HL-60/S4 (cell line): Measurements from ENCODE around the gene YOD1.

Experiments used
- in situ Hi-C: fragments of 300-500 bp; cut with MboI; formaldehyde crosslinking; loops from 2 replicates; pipeline ENCODE4 v1.14.3; 2022; ENCODE audit warnings: low sequenced_read_pairs

Gene YOD1

GRCh38 chr1:207051191-207051943 lies at the start of gene YOD1:
Gene YOD1, minus strand, starts transcription at chr1:207051208. Its CDS starts 178 bp downstream, at chr1:207051030.
- in situ Hi-C loops: no loop called here

- in situ Hi-C loops: no loop called here
Observed at GRCh38 chr1:207097871-207098324, 46.9 kb upstream of the YOD1 start.

GRCh38 chr1:207093944-207094343 lies 42.9 kb upstream of the YOD1 start:
- in situ Hi-C loops: no loop called here

- in situ Hi-C loops: no loop called here
Observed at GRCh38 chr1:207091200-207091908, 40.3 kb upstream of the YOD1 start.

GRCh38 chr1:207089627-207090355 lies 38.8 kb upstream of the YOD1 start:
- in situ Hi-C loops: loop anchor here (10.0 kb wide), 1 partner anchor 315 kb away; no protein-coding TSS in a partner anchor

- in situ Hi-C loops: loop anchor here (10.0 kb wide), 1 partner anchor 316 kb away; no protein-coding TSS in a partner anchor
Observed at GRCh38 chr1:207088701-207089626, 38.0 kb upstream of the YOD1 start, which contains the start of gene C4BPB. Gene C4BPB, plus strand, starts transcription at chr1:207088860. Its CDS starts 672 bp downstream, at chr1:207089532.

GRCh38 chr1:207088161-207088560 lies 37.2 kb upstream of the YOD1 start:
- in situ Hi-C loops: loop anchor here (10.0 kb wide), 1 partner anchor 317 kb away; no protein-coding TSS in a partner anchor

- in situ Hi-C loops: loop anchor here (10.0 kb wide), 1 partner anchor 319 kb away; no protein-coding TSS in a partner anchor
Observed at GRCh38 chr1:207085887-207086286, 34.9 kb upstream of the YOD1 start.

- in situ Hi-C loops: loop anchor here (10.0 kb wide), 1 partner anchor 320 kb away; no protein-coding TSS in a partner anchor
Observed at GRCh38 chr1:207084701-207085180, 33.7 kb upstream of the YOD1 start.

- in situ Hi-C loops: loop anchor here (10.0 kb wide), 1 partner anchor 321 kb away; no protein-coding TSS in a partner anchor
Observed at GRCh38 chr1:207084232-207084631, 33.2 kb upstream of the YOD1 start.

GRCh38 chr1:207081806-207082205 lies 30.8 kb upstream of the YOD1 start:
- in situ Hi-C loops: loop anchor here (10.0 kb wide), 1 partner anchor 323 kb away; no protein-coding TSS in a partner anchor

GRCh38 chr1:207081088-207081487 lies 30.1 kb upstream of the YOD1 start:
- in situ Hi-C loops: loop anchor here (10.0 kb wide), 1 partner anchor 324 kb away; no protein-coding TSS in a partner anchor

GRCh38 chr1:207079706-207080241 lies 28.8 kb upstream of the YOD1 start:
- in situ Hi-C loops: loop anchor here (10.0 kb wide), 2 partner anchors 145 to 325 kb away; no protein-coding TSS in a partner anchor

GRCh38 chr1:207078578-207079132 lies 27.6 kb upstream of the YOD1 start:
- in situ Hi-C loops: loop anchor here (10.0 kb wide), 1 partner anchor 144 kb away; no protein-coding TSS in a partner anchor

GRCh38 chr1:207077470-207078377 lies 26.7 kb upstream of the YOD1 start:
- in situ Hi-C loops: loop anchor here (10.0 kb wide), 1 partner anchor 143 kb away; no protein-coding TSS in a partner anchor

- in situ Hi-C loops: loop anchor here (10.0 kb wide), 1 partner anchor 142 kb away; no protein-coding TSS in a partner anchor
Observed at GRCh38 chr1:207077012-207077411, 26.0 kb upstream of the YOD1 start.

- in situ Hi-C loops: loop anchor here (10.0 kb wide), 1 partner anchor 142 kb away; no protein-coding TSS in a partner anchor
Observed at GRCh38 chr1:207076181-207076955, 25.4 kb upstream of the YOD1 start.
